IPS-18c (cell line): ENCODE results near the gene PLS3.

ENCODE experiments used
- H3K4me3 ChIP-seq: 2 replicates; pipeline ENCODE4 v1.7.0; 2013; ENCODE audit warnings: low read depth, mild to moderate bottlenecking, low read length, moderate library complexity; ENCODE audit not compliant: insufficient read depth
- H3K9me3 ChIP-seq: one replicate; pipeline ENCODE4 v1.6.1; 2013; ENCODE audit warnings: mild to moderate bottlenecking, low read length, moderate library complexity; ENCODE audit not compliant: control insufficient read depth, insufficient read depth

The PLS3 gene

GRCh38 chrX:115561605-115562479, 868 bp downstream of the PLS3 start:
- no peaks in the 10 kb centered on the region for H3K9me3 ChIP-seq
- H3K4me3 ChIP-seq, result peak overlapping the region; percentile 64

GRCh38 chrX:115562480-115562847, 1.5 kb downstream of the PLS3 start:
- peak overlapping the region; percentile 64 for H3K4me3 ChIP-seq
- H3K9me3 ChIP-seq, result no peaks in the 10 kb centered on the region

GRCh38 chrX:115563633-115564162, 2.7 kb downstream of the PLS3 start:
- Histone ChIP-seq H3K4me3 (no peak overlapping the region; the same call in 1 of the 2 replicates), H3K9me3 (no peaks in the 10 kb centered on the region)

GRCh38 chrX:115564243-115564642, 3.3 kb downstream of the PLS3 start:
- H3K9me3 ChIP-seq, result no peaks in the 10 kb centered on the region
- no peak overlapping the region for H3K4me3 ChIP-seq

- H3K4me3 ChIP-seq, result no peak overlapping the region
- H3K9me3 ChIP-seq, result no peaks in the 10 kb centered on the region
These were observed 4.9 kb downstream of the PLS3 start for GRCh38 chrX:115565888-115566287.

- Histone ChIP-seq H3K4me3 (no peak overlapping the region), H3K9me3 (no peaks in the 10 kb centered on the region)
These were observed 10.7 kb downstream of the PLS3 start for GRCh38 chrX:115571712-115572111.

GRCh38 chrX:115573185-115573584, 12.2 kb downstream of the PLS3 start:
- Histone ChIP-seq H3K4me3 (no peak overlapping the region), H3K9me3 (no peaks in the 10 kb centered on the region)

GRCh38 chrX:115576676-115577075, 15.7 kb downstream of the PLS3 start:
- Histone ChIP-seq H3K9me3 (no peaks in the 10 kb centered on the region), H3K4me3 (no peak overlapping the region)

GRCh38 chrX:115579327-115579726, 18.4 kb downstream of the PLS3 start:
- Histone ChIP-seq H3K4me3 (no peak overlapping the region), H3K9me3 (no peaks in the 10 kb centered on the region)

GRCh38 chrX:115579786-115580294, 18.9 kb downstream of the PLS3 start:
- Histone ChIP-seq H3K9me3 (no peaks in the 10 kb centered on the region), H3K4me3 (no peak overlapping the region)

- no peaks in the 10 kb centered on the region for H3K9me3 ChIP-seq
- H3K4me3 ChIP-seq, result no peak overlapping the region
These were observed 21.0 kb downstream of the PLS3 start for GRCh38 chrX:115581759-115582615.

- no peak overlapping the region for H3K4me3 ChIP-seq
- no peaks in the 10 kb centered on the region for H3K9me3 ChIP-seq
These were observed 21.9 kb downstream of the PLS3 start for GRCh38 chrX:115582616-115583495.

GRCh38 chrX:115583496-115584004, 22.6 kb downstream of the PLS3 start:
- no peak overlapping the region for H3K4me3 ChIP-seq
- no peaks in the 10 kb centered on the region for H3K9me3 ChIP-seq

GRCh38 chrX:115584696-115585095, 23.7 kb downstream of the PLS3 start:
- Histone ChIP-seq H3K4me3 (no peak overlapping the region), H3K9me3 (no peaks in the 10 kb centered on the region)

- no peaks in the 10 kb centered on the region for H3K9me3 ChIP-seq
- H3K4me3 ChIP-seq, result no peak overlapping the region
These were observed 27.2 kb downstream of the PLS3 start for GRCh38 chrX:115588179-115588578.

- H3K4me3 ChIP-seq, result no peak overlapping the region
- H3K9me3 ChIP-seq, result no peaks in the 10 kb centered on the region
These were observed 28.4 kb downstream of the PLS3 start for GRCh38 chrX:115589419-115589818.

- H3K4me3 ChIP-seq, result no peak overlapping the region
These were observed 30.4 kb downstream of the PLS3 start for GRCh38 chrX:115591420-115591819.

More at GRCh38 chrX:115591420-115591819, 30.4 kb downstream of the PLS3 start:
- no peaks in the 10 kb centered on the region for H3K9me3 ChIP-seq
